SK-N-SH (cell line): ENCODE measurements around the gene ANKS1B. TPM values are rescaled to one million over a fixed set of nuclear protein-coding genes. Genes with fewer than 3 reads are reported as not detected.

Source experiments
- CTCF ChIA-PET: fragments of 300-600, 350-600 bp; formaldehyde crosslinking; extraction: SDS; loops from one replicate; lab custom pipeline; 2021; lab: Yijun Ruan, JAX
- POLR2A ChIA-PET: fragments of 350-600 bp; sonication (Branson Sonifier 250); formaldehyde crosslinking; extraction: SDS; loops from one replicate; lab custom pipeline; 2020; ENCODE audit warnings: antibody characterized with exemption, inconsistent platforms; lab: Yijun Ruan, JAX
- DNase-seq: peaks from one replicate; pipeline ENCODE4 v3.0.0; 2012
- H2AFZ ChIP-seq: fragments of 200-600 bp; sonication (generic); 2 replicates; pipeline ENCODE4 v1.8.1; 2016; ENCODE audit warnings: antibody characterized with exemption, mild to moderate bottlenecking, low read depth
- H3F3A ChIP-seq: fragments of 200-600 bp; sonication (generic); replicated peaks from 2 replicates; pipeline ENCODE3; 2016; ENCODE audit warnings: antibody characterized with exemption, mild to moderate bottlenecking; ENCODE audit not compliant: insufficient read depth
- H3K27ac ChIP-seq, 2 experiments: fragments of 200-500 bp in 1 of 2; fragments of 200-600 bp in 1 of 2; sonication (Bioruptor generic) in 1 of 2; sonication (generic), shearing (Covaris generic) in 1 of 2; 2 replicates each; pipeline versions ENCODE4 v1.5.1 to v1.6.1; 2014 to 2016; ENCODE audit warnings: low read depth in 2 of 2, inconsistent platforms in 1 of 2, low read length in 1 of 2, mild to moderate bottlenecking in 1 of 2, mixed read lengths in 1 of 2
- H3K27me3 ChIP-seq: fragments of 200-600 bp; sonication (generic), shearing (Covaris generic); 2 replicates; pipeline ENCODE4 v1.6.1; 2016; ENCODE audit warnings: mixed run types; ENCODE audit not compliant: insufficient read depth
- H3K36me3 ChIP-seq, 2 experiments: fragments of 200-500 bp in 1 of 2; fragments of 200-600 bp in 1 of 2; sonication (Bioruptor generic) in 1 of 2; sonication (generic) in 1 of 2; replicated peaks in 1 of 2; 2 replicates each; pipeline versions ENCODE3 to v1.5.1; 2014 to 2016; ENCODE audit warnings: low read length in 1 of 2, mild to moderate bottlenecking in 1 of 2; ENCODE audit not compliant: insufficient read depth in 2 of 2, control insufficient read depth in 1 of 2
- H3K4me1 ChIP-seq, 2 experiments: fragments of 200-500 bp in 1 of 2; fragments of 200-600 bp in 1 of 2; sonication (Bioruptor generic) in 1 of 2; sonication (generic), shearing (Covaris generic) in 1 of 2; 2 replicates each; pipeline versions ENCODE4 v1.5.1 to v1.6.1; 2014 to 2016; ENCODE audit warnings: low read depth in 1 of 2, low read length in 1 of 2, mixed run types in 1 of 2; ENCODE audit not compliant: insufficient read depth in 2 of 2, control insufficient read depth in 1 of 2
- H3K4me2 ChIP-seq: fragments of 200-600 bp; sonication (generic), shearing (Covaris generic); 2 replicates; pipeline ENCODE4 v1.6.1; 2017; ENCODE audit warnings: mixed run types
- H3K4me3 ChIP-seq, 2 experiments: fragments of 200-500 bp in 1 of 2; fragments of 200-600 bp in 1 of 2; sonication (Bioruptor generic) in 1 of 2; sonication (generic), shearing (Covaris generic) in 1 of 2; 2 replicates each; pipeline versions ENCODE4 v1.5.1 to v1.8.1; 2014 to 2016; ENCODE audit warnings: low read depth in 2 of 2, inconsistent platforms in 1 of 2, low read length in 1 of 2, mild to moderate bottlenecking in 1 of 2, mixed read lengths in 1 of 2, moderate library complexity in 1 of 2
- H3K79me2 ChIP-seq: fragments of 200-600 bp; sonication (generic); 2 replicates; pipeline ENCODE4 v1.8.1; 2017; ENCODE audit warnings: mild to moderate bottlenecking; ENCODE audit not compliant: insufficient read depth
- H3K9ac ChIP-seq: fragments of 200-600 bp; sonication (generic); 2 replicates; pipeline ENCODE4 v1.6.1; 2017; ENCODE audit warnings: mixed run types
- H3K9me2 ChIP-seq: fragments of 200-600 bp; sonication (generic); 2 replicates; pipeline ENCODE4 v1.6.1; 2017; ENCODE audit warnings: mixed run types
- H3K9me3 ChIP-seq: fragments of 200-600 bp; sonication (generic); 2 replicates; pipeline ENCODE4 v1.6.1; 2017; ENCODE audit warnings: mixed run types, mild to moderate bottlenecking, moderate library complexity
- H4K20me1 ChIP-seq: fragments of 200-600 bp; sonication (generic); 2 replicates; pipeline ENCODE4 v1.6.1; 2017; ENCODE audit warnings: mild to moderate bottlenecking, mixed run types; ENCODE audit not compliant: insufficient read depth
- ELF1 ChIP-seq: IDR thresholded peaks from 2 replicates; pipeline ENCODE4 v1.4.0; 2012
- EP300 ChIP-seq, 2 experiments: IDR thresholded peaks; 2 replicates each; pipeline versions ENCODE4 v1.4.0 to v1.6.1; 2012; ENCODE audit warnings: borderline replicate concordance in 1 of 2, low read depth in 1 of 2, low read length in 1 of 2
- EZH2phosphoT487 ChIP-seq: fragments of 200-600 bp; sonication (generic); IDR thresholded peaks from 2 replicates; pipeline ENCODE4 v1.6.1; 2017; ENCODE audit warnings: low read depth, mixed run types, mild to moderate bottlenecking, antibody characterized with exemption, moderate library complexity, borderline replicate concordance
- FOSL2 ChIP-seq: IDR thresholded peaks from 2 replicates; pipeline ENCODE4 v1.4.0; 2012; ENCODE audit warnings: low read depth, mild to moderate bottlenecking, moderate library complexity, borderline replicate concordance
- FOXM1 ChIP-seq: IDR thresholded peaks from 2 replicates; pipeline ENCODE4 v1.4.0; 2012; ENCODE audit warnings: low read depth, mild to moderate bottlenecking
- GABPA ChIP-seq: IDR thresholded peaks from 2 replicates; pipeline ENCODE4 v1.4.0; 2012; ENCODE audit warnings: low read depth, mild to moderate bottlenecking
- GATA2 ChIP-seq: sonication (generic); formaldehyde crosslinking; IDR thresholded peaks from 2 replicates; pipeline ENCODE4 v1.5.0; 2020; ENCODE audit warnings: mild to moderate bottlenecking, missing genetic modification reagents
- JUND ChIP-seq: IDR thresholded peaks from 2 replicates; pipeline ENCODE4 v1.4.0; 2012
- MEF2A ChIP-seq: IDR thresholded peaks from 2 replicates; pipeline ENCODE4 v1.4.0; 2012; ENCODE audit warnings: low read depth, borderline replicate concordance
- MXI1 ChIP-seq: IDR thresholded peaks from 2 replicates; pipeline ENCODE4 v1.6.1; 2012; ENCODE audit warnings: mild to moderate bottlenecking, low read depth, low read length, improper control_type of control experiment
- NFIC ChIP-seq: IDR thresholded peaks from 2 replicates; pipeline ENCODE4 v1.4.0; 2012; ENCODE audit warnings: borderline replicate concordance
- POLR2AphosphoS5 ChIP-seq: IDR thresholded peaks from 2 replicates; pipeline ENCODE4 v1.6.1; 2012; ENCODE audit warnings: low read depth, low read length
- RFX5 ChIP-seq: IDR thresholded peaks from 2 replicates; pipeline ENCODE4 v1.6.1; 2012; ENCODE audit warnings: mild to moderate bottlenecking, improper control_type of control experiment, low read length
- RXRA ChIP-seq: IDR thresholded peaks from 2 replicates; pipeline ENCODE4 v1.4.0; 2012; ENCODE audit warnings: low read depth, mild to moderate bottlenecking, borderline replicate concordance
- SIN3A ChIP-seq: IDR thresholded peaks from 2 replicates; pipeline ENCODE4 v1.6.1; 2012; ENCODE audit warnings: low read depth, mild to moderate bottlenecking, low read length, moderate library complexity, borderline replicate concordance
- TCF12 ChIP-seq: IDR thresholded peaks from 2 replicates; pipeline ENCODE4 v1.4.0; 2012
- TEAD4 ChIP-seq: IDR thresholded peaks from 2 replicates; pipeline ENCODE4 v1.4.0; 2012; ENCODE audit warnings: mild to moderate bottlenecking, borderline replicate concordance; ENCODE audit not compliant: insufficient read depth
- YY1 ChIP-seq: IDR thresholded peaks from 2 replicates; pipeline ENCODE4 v1.4.0; 2012; ENCODE audit warnings: low read depth, mild to moderate bottlenecking
- WGBS: methylation state at CpG from one replicate; pipeline ENCODE4 v1.1.6; 2017; ENCODE audit warnings: low lambda C conversion rate; 5-methylcytosine and 5-hydroxymethylcytosine counted together
- polyA plus RNA-seq, 3 experiments: library from polyadenylated mRNA; depleted of rRNA; stranded (reverse); fragments of >200 nt; gene quantifications; 2 replicates each; pipeline ENCODE4 v1.2.3, GENCODE V29; 2012
- TF ChIP-seq, protein P1 (sequence below): IDR thresholded peaks from 2 replicates; pipeline ENCODE4; 2012
- TF ChIP-seq, protein P2 (sequence below): fragments of 150-350 bp; IDR thresholded peaks from 2 replicates; pipeline ENCODE4 v1.6.1; 2017; ENCODE audit warnings: antibody characterized with exemption, low read length, low read depth, borderline replicate concordance
- TF ChIP-seq, protein P3 (sequence below): IDR thresholded peaks from 2 replicates; pipeline ENCODE4 v1.4.0; 2012; ENCODE audit warnings: low read depth
- TF ChIP-seq, protein P4 (sequence below): IDR thresholded peaks from 2 replicates; pipeline ENCODE4 v1.4.0; 2012; ENCODE audit warnings: low read depth, borderline replicate concordance
- TF ChIP-seq, protein P5 (sequence below): fragments of 150-350 bp; IDR thresholded peaks from 2 replicates; pipeline ENCODE4 v1.6.1; 2016; ENCODE audit warnings: mild to moderate bottlenecking, low read depth, low read length
- TF ChIP-seq, protein P6 (sequence below): fragments of 200-600 bp; sonication (generic); IDR thresholded peaks from 2 replicates; pipeline ENCODE4 v1.6.1; 2017; ENCODE audit warnings: antibody characterized with exemption, mild to moderate bottlenecking, moderate library complexity

The ANKS1B gene
- polyA plus RNA-seq, 1 of the 3 experiments (the other 2 are of a cell fraction): 1.8 TPM

DNA sequence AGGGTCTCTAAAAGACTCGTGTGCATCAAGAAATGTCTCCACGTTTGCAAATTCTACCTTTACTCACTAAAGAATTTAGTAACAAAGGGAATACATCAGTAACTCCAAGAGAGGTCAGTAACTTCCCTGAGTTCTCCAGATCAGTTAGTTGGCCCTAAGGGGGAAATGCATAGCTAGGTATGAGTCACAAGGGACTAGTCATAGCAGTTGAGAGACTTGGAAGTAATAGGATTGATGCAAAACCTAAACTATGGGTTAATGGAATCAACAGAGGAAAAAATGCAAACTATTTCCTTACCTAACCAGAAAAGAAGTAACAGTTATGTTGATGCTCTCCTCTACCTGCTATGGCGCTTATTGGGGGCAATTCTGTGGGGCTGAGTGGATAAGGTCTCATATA, 486.0 kb downstream of the ANKS1B start:
- DNase-seq: no peak
- Histone ChIP-seq H3K27me3 (no peaks in the 10 kb centered on the region), H3K36me3 (no peaks in the 10 kb centered on the region), H4K20me1 (no peaks in the 10 kb centered on the region), H3K9me3 (no peaks in the 10 kb centered on the region), H3F3A (peaks cover 5% of the 10 kb centered on the region), H3K9ac (no peak overlapping the region; the same call in 1 of the 2 replicates), H3K79me2 (no peaks in the 10 kb centered on the region), H3K4me2 (no peak overlapping the region; the same call in 1 of the 2 replicates), H3K9me2 (no peaks in the 10 kb centered on the region), H3K27ac (peak overlapping the region in 1 of 2 experiments; percentile 56; a peak in 3 of 4 replicates), H3K4me3 (0 out of 4 replicates have a peak overlapping the region, but pooled peaks of 1 of the 2 experiments have one; percentile 1), H2AFZ (peak overlapping the region; percentile 42; the same call in 1 of the 2 replicates), H3K4me1 (peaks cover 0 to 26% of the 10 kb centered on the region in 2 experiments; a peak in 3 of 4 replicates)
- POLR2A ChIA-PET: no interaction called here
- WGBS: 10% methylated on average over 3 of the region's 3 CpGs
- CTCF ChIA-PET: no interaction called here
- TF ChIP-seq, protein P1, sequence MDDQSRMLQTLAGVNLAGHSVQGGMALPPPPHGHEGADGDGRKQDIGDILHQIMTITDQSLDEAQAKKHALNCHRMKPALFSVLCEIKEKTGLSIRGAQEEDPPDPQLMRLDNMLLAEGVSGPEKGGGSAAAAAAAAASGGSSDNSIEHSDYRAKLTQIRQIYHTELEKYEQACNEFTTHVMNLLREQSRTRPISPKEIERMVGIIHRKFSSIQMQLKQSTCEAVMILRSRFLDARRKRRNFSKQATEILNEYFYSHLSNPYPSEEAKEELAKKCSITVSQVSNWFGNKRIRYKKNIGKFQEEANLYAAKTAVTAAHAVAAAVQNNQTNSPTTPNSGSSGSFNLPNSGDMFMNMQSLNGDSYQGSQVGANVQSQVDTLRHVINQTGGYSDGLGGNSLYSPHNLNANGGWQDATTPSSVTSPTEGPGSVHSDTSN: peak; percentile 59
- TF ChIP-seq TCF12 (peak; percentile 67), TEAD4 (peak; percentile 66; the same call in 1 of the 2 replicates), ELF1 (no peak), YY1 (no peak), POLR2AphosphoS5 (peak; percentile 40; the same call in 1 of the 2 replicates), EZH2phosphoT487 (no peak), GABPA (no peak), JUND (peak; percentile 92), SIN3A (no peak), MEF2A (no peak), RFX5 (no peak), FOXM1 (no peak), NFIC (peak; percentile 60; the same call in 1 of the 2 replicates), GATA2 (CRISPR knock-in tag) (no peak), RXRA (peak; percentile 38; the same call in 1 of the 2 replicates), FOSL2 (peak; percentile 95), EP300 (IDR thresholded peaks at IDR 0.05; ENCODE audit: borderline replicate concordance in 1 of 2, low read depth in 1 of 2, low read length in 1 of 2) (peak in 1 of 2 experiments; percentile 71; a peak in 2 of 4 replicates), MXI1 (no peak)
- TF ChIP-seq, protein P2, sequence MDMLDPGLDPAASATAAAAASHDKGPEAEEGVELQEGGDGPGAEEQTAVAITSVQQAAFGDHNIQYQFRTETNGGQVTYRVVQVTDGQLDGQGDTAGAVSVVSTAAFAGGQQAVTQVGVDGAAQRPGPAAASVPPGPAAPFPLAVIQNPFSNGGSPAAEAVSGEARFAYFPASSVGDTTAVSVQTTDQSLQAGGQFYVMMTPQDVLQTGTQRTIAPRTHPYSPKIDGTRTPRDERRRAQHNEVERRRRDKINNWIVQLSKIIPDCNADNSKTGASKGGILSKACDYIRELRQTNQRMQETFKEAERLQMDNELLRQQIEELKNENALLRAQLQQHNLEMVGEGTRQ: no peak
- TF ChIP-seq, protein P3, sequence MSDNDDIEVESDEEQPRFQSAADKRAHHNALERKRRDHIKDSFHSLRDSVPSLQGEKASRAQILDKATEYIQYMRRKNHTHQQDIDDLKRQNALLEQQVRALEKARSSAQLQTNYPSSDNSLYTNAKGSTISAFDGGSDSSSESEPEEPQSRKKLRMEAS: no peak
- TF ChIP-seq, protein P4, sequence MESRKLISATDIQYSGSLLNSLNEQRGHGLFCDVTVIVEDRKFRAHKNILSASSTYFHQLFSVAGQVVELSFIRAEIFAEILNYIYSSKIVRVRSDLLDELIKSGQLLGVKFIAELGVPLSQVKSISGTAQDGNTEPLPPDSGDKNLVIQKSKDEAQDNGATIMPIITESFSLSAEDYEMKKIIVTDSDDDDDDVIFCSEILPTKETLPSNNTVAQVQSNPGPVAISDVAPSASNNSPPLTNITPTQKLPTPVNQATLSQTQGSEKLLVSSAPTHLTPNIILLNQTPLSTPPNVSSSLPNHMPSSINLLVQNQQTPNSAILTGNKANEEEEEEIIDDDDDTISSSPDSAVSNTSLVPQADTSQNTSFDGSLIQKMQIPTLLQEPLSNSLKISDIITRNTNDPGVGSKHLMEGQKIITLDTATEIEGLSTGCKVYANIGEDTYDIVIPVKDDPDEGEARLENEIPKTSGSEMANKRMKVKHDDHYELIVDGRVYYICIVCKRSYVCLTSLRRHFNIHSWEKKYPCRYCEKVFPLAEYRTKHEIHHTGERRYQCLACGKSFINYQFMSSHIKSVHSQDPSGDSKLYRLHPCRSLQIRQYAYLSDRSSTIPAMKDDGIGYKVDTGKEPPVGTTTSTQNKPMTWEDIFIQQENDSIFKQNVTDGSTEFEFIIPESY: no peak
- TF ChIP-seq, protein P5, sequence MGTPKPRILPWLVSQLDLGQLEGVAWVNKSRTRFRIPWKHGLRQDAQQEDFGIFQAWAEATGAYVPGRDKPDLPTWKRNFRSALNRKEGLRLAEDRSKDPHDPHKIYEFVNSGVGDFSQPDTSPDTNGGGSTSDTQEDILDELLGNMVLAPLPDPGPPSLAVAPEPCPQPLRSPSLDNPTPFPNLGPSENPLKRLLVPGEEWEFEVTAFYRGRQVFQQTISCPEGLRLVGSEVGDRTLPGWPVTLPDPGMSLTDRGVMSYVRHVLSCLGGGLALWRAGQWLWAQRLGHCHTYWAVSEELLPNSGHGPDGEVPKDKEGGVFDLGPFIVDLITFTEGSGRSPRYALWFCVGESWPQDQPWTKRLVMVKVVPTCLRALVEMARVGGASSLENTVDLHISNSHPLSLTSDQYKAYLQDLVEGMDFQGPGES: no peak
- TF ChIP-seq, protein P6, sequence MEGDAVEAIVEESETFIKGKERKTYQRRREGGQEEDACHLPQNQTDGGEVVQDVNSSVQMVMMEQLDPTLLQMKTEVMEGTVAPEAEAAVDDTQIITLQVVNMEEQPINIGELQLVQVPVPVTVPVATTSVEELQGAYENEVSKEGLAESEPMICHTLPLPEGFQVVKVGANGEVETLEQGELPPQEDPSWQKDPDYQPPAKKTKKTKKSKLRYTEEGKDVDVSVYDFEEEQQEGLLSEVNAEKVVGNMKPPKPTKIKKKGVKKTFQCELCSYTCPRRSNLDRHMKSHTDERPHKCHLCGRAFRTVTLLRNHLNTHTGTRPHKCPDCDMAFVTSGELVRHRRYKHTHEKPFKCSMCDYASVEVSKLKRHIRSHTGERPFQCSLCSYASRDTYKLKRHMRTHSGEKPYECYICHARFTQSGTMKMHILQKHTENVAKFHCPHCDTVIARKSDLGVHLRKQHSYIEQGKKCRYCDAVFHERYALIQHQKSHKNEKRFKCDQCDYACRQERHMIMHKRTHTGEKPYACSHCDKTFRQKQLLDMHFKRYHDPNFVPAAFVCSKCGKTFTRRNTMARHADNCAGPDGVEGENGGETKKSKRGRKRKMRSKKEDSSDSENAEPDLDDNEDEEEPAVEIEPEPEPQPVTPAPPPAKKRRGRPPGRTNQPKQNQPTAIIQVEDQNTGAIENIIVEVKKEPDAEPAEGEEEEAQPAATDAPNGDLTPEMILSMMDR: no peak
